MCF 10A (cell line): ENCODE measurements around the gene BTG2. TPM values are rescaled to one million over a fixed set of nuclear protein-coding genes. Genes with fewer than 3 reads are reported as not detected.
A peak's percentile ranks its signal among the peaks of the same experiment; 100 is the strongest.

Source experiments
- BruUV-seq: library from RNA; stranded (reverse); fragments of 400-500 nt; replicated peaks from 2 replicates; lab custom pipeline; 2021; lab: Mats Ljungman, UMichigan
- CTCF ChIA-PET: fragments of 300-600 bp; sonication (Branson Sonifier 250); formaldehyde crosslinking; extraction: SDS; loops from one replicate; lab custom pipeline; 2021; ENCODE audit warnings: antibody characterized with exemption, inconsistent platforms; lab: Yijun Ruan, JAX
- POLR2A ChIA-PET: fragments of 300-600, 350-650 bp; sonication (Branson Sonifier 250); formaldehyde crosslinking; extraction: SDS; loops from one replicate; lab custom pipeline; 2020; ENCODE audit warnings: antibody characterized with exemption, inconsistent platforms; lab: Yijun Ruan, JAX
- DNase-seq: peaks from one replicate; pipeline ENCODE4 v3.0.0-alpha.2; 2018; ENCODE audit not compliant: unreplicated experiment
- H3K27ac Mint-ChIP-seq: one replicate; pipeline ENCODE4 v1.8.0; 2022; ENCODE audit warnings: mild to moderate bottlenecking, low read depth, mixed read lengths; ENCODE audit not compliant: unreplicated experiment
- H3K27me3 Mint-ChIP-seq: one replicate; pipeline ENCODE4 v1.8.0; 2022; ENCODE audit warnings: mixed read lengths; ENCODE audit not compliant: insufficient read depth, unreplicated experiment
- H3K36me3 Mint-ChIP-seq: one replicate; pipeline ENCODE4 v1.8.0; 2022; ENCODE audit warnings: mild to moderate bottlenecking, moderate library complexity, mixed read lengths; ENCODE audit not compliant: insufficient read depth, unreplicated experiment
- H3K4me1 Mint-ChIP-seq: one replicate; pipeline ENCODE4 v1.8.0; 2022; ENCODE audit warnings: mixed read lengths; ENCODE audit not compliant: insufficient read depth, unreplicated experiment
- H3K4me3 Mint-ChIP-seq: one replicate; pipeline ENCODE4 v1.8.0; 2022; ENCODE audit warnings: mild to moderate bottlenecking, moderate library complexity, mixed read lengths; ENCODE audit not compliant: unreplicated experiment
- H3K9me3 Mint-ChIP-seq: one replicate; pipeline ENCODE4 v1.8.0; 2022; ENCODE audit warnings: mixed read lengths; ENCODE audit not compliant: unreplicated experiment
- intact Hi-C: fragments of 100-400 bp; cut with micrococcal nuclease; formaldehyde crosslinking; loops from 2 replicates; pipeline ENCODE4 v1.14.1; 2022
- total RNA-seq: library from RNA; stranded (reverse); gene quantifications from 2 replicates; pipeline ENCODE4 v1.2.3, GENCODE V29; 2022
- TF ChIP-seq, protein P1 (sequence below): fragments of 200-600 bp; IDR thresholded peaks from one replicate; pipeline ENCODE4 v1.8.0; 2022; ENCODE audit warnings: antibody characterized with exemption, mild to moderate bottlenecking; ENCODE audit not compliant: unreplicated experiment

The BTG2 gene
- total RNA-seq, 1 experiment from 2014 or later, result 44.4 TPM

GRCh38 chr1:203318229-203318517, 12.9 kb downstream of the BTG2 start:
- ChIA-PET POLR2A (interaction anchor here (2.3 to 2.4 kb wide), 2 partner anchors 9 to 11 kb away, joined by 13 to 39 read pairs; no protein-coding TSS in a partner anchor), CTCF (interaction anchor here (0.5 to 4.5 kb wide), 8 partner anchors 8 to 50 kb away, joined by 3 to 32 read pairs (median 6); no protein-coding TSS in a partner anchor)
- Mint-ChIP-seq H3K36me3 (no peaks in the 10 kb centered on the region), H3K4me1 (peaks cover 12% of the 10 kb centered on the region), H3K9me3 (no peaks in the 10 kb centered on the region), H3K27ac (no peak overlapping the region), H3K4me3 (no peak overlapping the region), H3K27me3 (peaks cover 39% of the 10 kb centered on the region)
- no TSS peak for BruUV-seq
- intact Hi-C loops, result no loop called here
- TF ChIP-seq, protein P1, sequence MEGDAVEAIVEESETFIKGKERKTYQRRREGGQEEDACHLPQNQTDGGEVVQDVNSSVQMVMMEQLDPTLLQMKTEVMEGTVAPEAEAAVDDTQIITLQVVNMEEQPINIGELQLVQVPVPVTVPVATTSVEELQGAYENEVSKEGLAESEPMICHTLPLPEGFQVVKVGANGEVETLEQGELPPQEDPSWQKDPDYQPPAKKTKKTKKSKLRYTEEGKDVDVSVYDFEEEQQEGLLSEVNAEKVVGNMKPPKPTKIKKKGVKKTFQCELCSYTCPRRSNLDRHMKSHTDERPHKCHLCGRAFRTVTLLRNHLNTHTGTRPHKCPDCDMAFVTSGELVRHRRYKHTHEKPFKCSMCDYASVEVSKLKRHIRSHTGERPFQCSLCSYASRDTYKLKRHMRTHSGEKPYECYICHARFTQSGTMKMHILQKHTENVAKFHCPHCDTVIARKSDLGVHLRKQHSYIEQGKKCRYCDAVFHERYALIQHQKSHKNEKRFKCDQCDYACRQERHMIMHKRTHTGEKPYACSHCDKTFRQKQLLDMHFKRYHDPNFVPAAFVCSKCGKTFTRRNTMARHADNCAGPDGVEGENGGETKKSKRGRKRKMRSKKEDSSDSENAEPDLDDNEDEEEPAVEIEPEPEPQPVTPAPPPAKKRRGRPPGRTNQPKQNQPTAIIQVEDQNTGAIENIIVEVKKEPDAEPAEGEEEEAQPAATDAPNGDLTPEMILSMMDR, result no peak
- no peak for DNase-seq

- TF ChIP-seq, protein P1, result no peak
- Mint-ChIP-seq H3K4me3 (no peak overlapping the region), H3K27ac (no peak overlapping the region), H3K36me3 (no peaks in the 10 kb centered on the region), H3K27me3 (peaks cover 49% of the 10 kb centered on the region), H3K4me1 (peaks cover 20% of the 10 kb centered on the region), H3K9me3 (no peaks in the 10 kb centered on the region)
- ChIA-PET CTCF (interaction anchor here (0.5 to 9.5 kb wide), 12 partner anchors 8 to 434 kb away, joined by 3 to 187 read pairs (median 6); no protein-coding TSS in a partner anchor), POLR2A (interaction anchor here (0.6 to 9.5 kb wide), 4 partner anchors 11 to 191 kb away, joined by 3 to 238 read pairs (median 4); partner anchors contain the start of gene BTG2)
- DNase-seq, result peak; percentile 51
- intact Hi-C loops, result no loop called here
- BruUV-seq, result no TSS peak
These were observed 15.4 kb downstream of the BTG2 start for GRCh38 chr1:203320591-203321272.

DNA sequence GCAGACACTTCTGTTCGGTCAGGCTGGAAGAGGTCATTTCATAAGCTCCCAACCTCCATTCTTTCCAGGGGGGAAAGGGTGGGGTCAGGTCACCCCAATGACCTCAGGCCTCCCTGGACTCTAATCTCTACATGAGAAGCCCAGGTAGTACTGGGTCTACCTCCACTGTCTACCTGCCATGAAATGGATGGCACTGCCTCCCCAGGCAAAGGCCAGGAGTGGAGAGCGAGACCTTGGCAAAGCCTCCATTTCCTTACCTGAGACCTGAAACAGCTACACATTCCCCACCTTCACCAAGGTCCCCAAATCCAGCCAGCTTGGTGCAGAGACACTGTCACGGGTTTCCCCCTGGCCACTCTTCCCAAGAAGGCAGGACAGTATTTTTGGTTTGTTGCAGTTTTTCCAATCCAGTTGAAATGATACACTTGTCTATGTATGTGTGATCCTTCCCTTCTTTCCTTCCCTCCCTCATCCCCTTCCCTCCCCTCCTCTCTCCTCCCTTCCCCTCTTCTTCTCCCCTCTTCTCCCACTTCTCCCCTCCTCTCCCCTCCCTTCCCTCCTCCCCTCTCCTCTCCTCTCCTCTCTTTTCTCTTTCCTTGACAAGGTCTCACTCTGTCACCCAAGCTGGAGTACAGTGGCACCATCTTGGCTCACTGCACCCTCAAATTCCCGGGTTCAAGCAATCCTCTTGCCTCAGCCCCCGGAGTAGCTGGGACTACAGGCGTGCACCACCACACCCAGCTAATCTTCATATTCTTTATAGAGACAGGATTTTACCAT, 16.1 kb downstream of the BTG2 start:
- Mint-ChIP-seq H3K36me3 (no peaks in the 10 kb centered on the region), H3K4me3 (no peak overlapping the region), H3K4me1 (peaks cover 20% of the 10 kb centered on the region), H3K27ac (no peak overlapping the region), H3K27me3 (peaks cover 49% of the 10 kb centered on the region), H3K9me3 (no peaks in the 10 kb centered on the region)
- TF ChIP-seq, protein P1, result no peak
- BruUV-seq, result no TSS peak
- CTCF ChIA-PET, result interaction anchor here (0.5 to 9.5 kb wide), 10 partner anchors 9 to 434 kb away, joined by 3 to 187 read pairs (median 6); no protein-coding TSS in a partner anchor
- no peak for DNase-seq
- POLR2A ChIA-PET, result interaction anchor here (0.6 to 9.5 kb wide), 3 partner anchors 12 to 192 kb away, joined by 3 to 238 read pairs (median 4); partner anchors contain the start of gene BTG2
- intact Hi-C loops, result no loop called here
